ENCODE measurements around the gene VPS52. TPM values are rescaled to one million over a fixed set of nuclear protein-coding genes. Genes with fewer than 3 reads are reported as not detected.

VPS52 gene
- total RNA-seq, 1 donor from 2014 or later: 30.6 TPM

- no peak for DNase-seq (ENCODE audit: low read depth)
- Mint-ChIP-seq H3K36me3 (ENCODE audit: low read depth, unreplicated experiment) (peaks cover 9% of the 10 kb centered on the region), H3K4me3 (ENCODE audit: unreplicated experiment) (peak overlapping the region; percentile 99), H3K27me3 (ENCODE audit: low read depth, unreplicated experiment) (no peaks in the 10 kb centered on the region), H3K4me1 (ENCODE audit: low read depth, unreplicated experiment) (peaks cover 22% of the 10 kb centered on the region), H3K9me3 (ENCODE audit: unreplicated experiment) (peaks cover 2% of the 10 kb centered on the region), H3K27ac (ENCODE audit: unreplicated experiment) (no peak overlapping the region)
- H2AFZ ChIP-seq (ENCODE audit: low read depth, low read length): no peak overlapping the region
- peak overlapping the region; percentile 96 for H3K4me3 ChIP-seq (ENCODE audit: insufficient read depth, low read depth, low read length)
- H3K9me3 ChIP-seq (ENCODE audit: insufficient read depth, low read depth, low read length): no peaks in the 10 kb centered on the region
- peaks cover 56% of the 10 kb centered on the region for H3K79me2 ChIP-seq (ENCODE audit: insufficient read depth, low read length)
- FAIRE-seq: no peak
- peaks cover 13% of the 10 kb centered on the region for H4K20me1 ChIP-seq (ENCODE audit: insufficient read depth, low read length)
- H3K4me1 ChIP-seq (ENCODE audit: insufficient read depth, low read length): peaks cover 14% of the 10 kb centered on the region
- H3K4me2 ChIP-seq (ENCODE audit: low read length): peak overlapping the region; percentile 90
- H3K36me3 ChIP-seq (ENCODE audit: insufficient read depth, low read length): peaks cover 24% of the 10 kb centered on the region
- H3K9ac ChIP-seq (ENCODE audit: low read length): peak overlapping the region; percentile 90
- no peak overlapping the region for H3K27ac ChIP-seq (ENCODE audit: low read depth, low read length)
- no peaks in the 10 kb centered on the region for H3K27me3 ChIP-seq (ENCODE audit: insufficient read depth, low read length)
- TF ChIP-seq CTCF (IDR thresholded peaks at IDR 0.05; ENCODE audit: insufficient read depth, low read depth, low read length) (no peak), EZH2 (IDR thresholded peaks at IDR 0.05; ENCODE audit: insufficient read depth, low read length) (no peak)
Observed at GRCh38 chr6:33290459-33290858, 18.8 kb upstream of the VPS52 start.

GRCh38 chr6:33289784-33290315 lies 18.2 kb upstream of the VPS52 start:
- H2AFZ ChIP-seq (ENCODE audit: low read depth, low read length): peak overlapping the region; percentile 86

More at GRCh38 chr6:33289784-33290315, 18.2 kb upstream of the VPS52 start:
- H3K4me1 Mint-ChIP-seq (ENCODE audit: low read depth, unreplicated experiment): peaks cover 22% of the 10 kb centered on the region
- no peaks in the 10 kb centered on the region for H3K27me3 Mint-ChIP-seq (ENCODE audit: low read depth, unreplicated experiment)
- H3K27ac Mint-ChIP-seq (ENCODE audit: unreplicated experiment): peak overlapping the region; percentile 89
- no peaks in the 10 kb centered on the region for H3K27me3 ChIP-seq (ENCODE audit: insufficient read depth, low read length)
- peaks cover 2% of the 10 kb centered on the region for H3K9me3 Mint-ChIP-seq (ENCODE audit: unreplicated experiment)
- peaks cover 59% of the 10 kb centered on the region for H3K79me2 ChIP-seq (ENCODE audit: insufficient read depth, low read length)
- peaks cover 25% of the 10 kb centered on the region for H3K36me3 ChIP-seq (ENCODE audit: insufficient read depth, low read length)
- H3K9me3 ChIP-seq (ENCODE audit: insufficient read depth, low read depth, low read length): no peaks in the 10 kb centered on the region
- peaks cover 13% of the 10 kb centered on the region for H4K20me1 ChIP-seq (ENCODE audit: insufficient read depth, low read length)
- H3K9ac ChIP-seq (ENCODE audit: low read length): peak overlapping the region; percentile 90
- TF ChIP-seq CTCF (IDR thresholded peaks at IDR 0.05; ENCODE audit: insufficient read depth, low read depth, low read length) (no peak), EZH2 (IDR thresholded peaks at IDR 0.05; ENCODE audit: insufficient read depth, low read length) (no peak)
- peak overlapping the region; percentile 90 for H3K4me2 ChIP-seq (ENCODE audit: low read length)
- H3K4me1 ChIP-seq (ENCODE audit: insufficient read depth, low read length): peaks cover 14% of the 10 kb centered on the region
- H3K27ac ChIP-seq (ENCODE audit: low read depth, low read length): peak overlapping the region; percentile 55
- peak overlapping the region; percentile 96 for H3K4me3 ChIP-seq (ENCODE audit: insufficient read depth, low read depth, low read length)
- peaks cover 9% of the 10 kb centered on the region for H3K36me3 Mint-ChIP-seq (ENCODE audit: low read depth, unreplicated experiment)
- DNase-seq (ENCODE audit: low read depth): no peak
- H3K4me3 Mint-ChIP-seq (ENCODE audit: unreplicated experiment): peak overlapping the region; percentile 99
- no peak for FAIRE-seq

Measured in astrocyte (in vitro differentiated cells and primary cell).